Sigmoid colon (tissue), 7 donors: ENCODE data around the gene IGSF10. TPM values are rescaled to one million over a fixed set of nuclear protein-coding genes. Genes with fewer than 3 reads are reported as not detected.

Experiments used
- DNase-seq: peaks from one replicate; pipeline ENCODE4 v3.0.0-alpha.2; 2019
- H3K27ac ChIP-seq, 4 donors: fragments of 200-600 bp; sonication (generic); one replicate each; pipeline ENCODE4 v1.5.1; 2016 to 2019; ENCODE audit warnings: mild to moderate bottlenecking in 1 of 4
- H3K27me3 ChIP-seq, 3 donors: fragments of 200-600 bp; sonication (generic); one replicate each; pipeline ENCODE4 v1.5.1; 2019; ENCODE audit warnings: mild to moderate bottlenecking in 1 of 3
- H3K36me3 ChIP-seq, 4 donors: fragments of 200-600 bp; sonication (generic); one replicate each; pipeline ENCODE4 v1.5.1; 2016 to 2019
- H3K4me1 ChIP-seq, 4 donors: fragments of 200-600 bp; sonication (generic); one replicate each; pipeline ENCODE4 v1.5.1; 2017 to 2019
- H3K4me3 ChIP-seq, 4 donors: fragments of 200-600 bp; sonication (generic); one replicate each; pipeline ENCODE4 v1.5.1; 2017 to 2019; ENCODE audit warnings: mild to moderate bottlenecking in 2 of 4, moderate library complexity in 1 of 4
- H3K9me3 ChIP-seq, 4 donors: fragments of 200-600 bp in 3 of 4; sonication (generic) in 3 of 4; one replicate each; pipeline versions ENCODE4 v1.5.1 to v1.6.1; 2013 to 2019
- CTCF ChIP-seq, 4 experiments: fragments of 450-650 bp in 3 of 4; fragments of 200-600 bp in 1 of 4; IDR thresholded peaks; one replicate each; pipeline ENCODE4 v1.5.1; 2016 to 2019; ENCODE audit warnings: antibody characterized with exemption in 4 of 4, mild to moderate bottlenecking in 3 of 4, moderate library complexity in 2 of 4
- EP300 ChIP-seq, 4 donors: sonication (generic); formaldehyde crosslinking; IDR thresholded peaks; one replicate each; pipeline ENCODE4 v1.6.1; 2017; ENCODE audit warnings: antibody characterized with exemption in 4 of 4
- POLR2A ChIP-seq, 2 donors: fragments of 450-650 bp; IDR thresholded peaks; one replicate each; pipeline ENCODE4 v1.6.1; 2016; ENCODE audit warnings: antibody characterized with exemption in 2 of 2, mild to moderate bottlenecking in 2 of 2, moderate library complexity in 2 of 2
- POLR2AphosphoS5 ChIP-seq, 4 donors: sonication (generic); formaldehyde crosslinking; IDR thresholded peaks; one replicate each; pipeline ENCODE4 v1.6.1; 2017; ENCODE audit warnings: antibody characterized with exemption in 4 of 4
- WGBS, 2 donors: extraction: QIAGEN DNeasy Blood & Tissue Kit; methylation state at CpG; one replicate each; pipeline ENCODE4 v1.1.7; 2013; 5-methylcytosine and 5-hydroxymethylcytosine counted together
- intact Hi-C: fragments of 100-400 bp; cut with DNase I; formaldehyde crosslinking; loops from one replicate; pipeline ENCODE4 v1.15.1; 2023
- polyA plus RNA-seq, 3 donors: library from polyadenylated mRNA; stranded (reverse); fragments of 200-250 nt; gene quantifications; one replicate each; pipeline ENCODE4 v1.2.3, GENCODE V29; 2013
- total RNA-seq, 4 donors: library from RNA; depleted of rRNA; stranded (reverse); fragments of >200 nt; gene quantifications; one replicate each; pipeline ENCODE4 v1.1.0, GENCODE V29; 2016
- donor health status: healthy with polysubstance abuse.
- donor health status: Bipolar disorder and iron deficiency.
- donor health status: healthy.

The IGSF10 gene
- total and polyA plus RNA-seq, 7 donors, result 0.41 to 7.2 (median 0.70) TPM

GRCh38 chr3:151478335-151478697 is 17.5 kb upstream of the IGSF10 start:
- peaks cover 0 to 50% (median 30%) of the 10 kb centered on the region in 4 donors for H3K4me1 ChIP-seq
- intact Hi-C loops, result no loop called here
- no peaks in the 10 kb centered on the region for H3K27me3 ChIP-seq
- H3K9me3 ChIP-seq, result peaks cover 0 to 11% (median under 1%) of the 10 kb centered on the region in 4 donors
- H3K4me3 ChIP-seq, result no peak overlapping the region
- H3K27ac ChIP-seq, result peak overlapping the region in 1 of 4 donors; percentile 14
- no peak for TF ChIP-seq POLR2AphosphoS5 (IDR thresholded peaks at IDR 0.05)
- no peak for TF ChIP-seq EP300 (IDR thresholded peaks at IDR 0.05)
- no peak for TF ChIP-seq POLR2A (IDR thresholded peaks at IDR 0.05)
- no peak for TF ChIP-seq CTCF (IDR thresholded peaks at IDR 0.05)
- no peaks in the 10 kb centered on the region for H3K36me3 ChIP-seq
- DNase-seq, result no peak
- 65 to 84% methylated on average over 1 of the region's 1 CpG for WGBS, 2 donors

DNA sequence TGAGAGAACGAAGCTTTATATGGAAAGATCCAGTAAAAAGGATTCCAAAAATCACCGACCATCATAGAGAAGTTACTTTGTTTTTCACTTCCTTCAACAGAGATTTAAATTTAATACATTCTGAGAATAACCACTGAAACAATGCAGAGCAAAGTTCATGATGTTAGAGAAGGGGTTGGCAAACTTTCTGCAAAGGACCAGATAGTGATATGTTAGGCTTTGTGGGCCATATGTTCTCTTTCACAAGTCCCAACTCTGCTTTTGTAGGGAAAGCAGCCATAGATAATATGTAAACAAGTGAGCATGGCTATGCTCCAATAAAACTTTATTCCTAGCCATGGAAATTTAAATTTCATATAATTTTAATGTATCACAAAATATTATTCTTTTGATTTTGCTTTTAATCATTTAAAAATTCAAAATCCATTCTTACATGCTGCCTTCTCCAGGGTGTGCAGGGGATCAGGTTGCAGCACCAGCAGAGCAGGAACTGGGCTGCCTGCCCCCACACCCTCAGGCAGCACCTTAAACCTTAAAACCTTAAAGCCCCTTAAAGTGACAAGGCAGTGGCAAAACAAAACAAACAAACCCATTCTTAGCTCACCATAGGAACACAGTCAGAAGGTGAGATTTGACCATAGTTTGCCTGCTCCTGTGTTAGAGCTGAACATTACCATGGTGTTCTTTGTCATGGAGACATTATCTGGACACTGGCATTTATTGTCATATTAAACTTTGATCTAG is 16.9 kb upstream of the IGSF10 start:
- intact Hi-C loops, result no loop called here
- H3K4me3 ChIP-seq, result no peak overlapping the region
- H3K4me1 ChIP-seq, result peaks cover 0 to 50% (median 30%) of the 10 kb centered on the region in 4 donors
- WGBS, 2 donors, result 76 to 88% methylated on average over 2 of the region's 2 CpGs
- H3K27me3 ChIP-seq, result no peaks in the 10 kb centered on the region
- no peak for DNase-seq
- TF ChIP-seq EP300 (IDR thresholded peaks at IDR 0.05) (no peak), CTCF (IDR thresholded peaks at IDR 0.05) (no peak), POLR2AphosphoS5 (IDR thresholded peaks at IDR 0.05) (no peak), POLR2A (IDR thresholded peaks at IDR 0.05) (no peak)
- H3K9me3 ChIP-seq, result peaks cover 0 to 11% (median 0%) of the 10 kb centered on the region in 4 donors
- no peaks in the 10 kb centered on the region for H3K36me3 ChIP-seq
- H3K27ac ChIP-seq, result peak overlapping the region in 1 of 4 donors; percentile 14

DNA sequence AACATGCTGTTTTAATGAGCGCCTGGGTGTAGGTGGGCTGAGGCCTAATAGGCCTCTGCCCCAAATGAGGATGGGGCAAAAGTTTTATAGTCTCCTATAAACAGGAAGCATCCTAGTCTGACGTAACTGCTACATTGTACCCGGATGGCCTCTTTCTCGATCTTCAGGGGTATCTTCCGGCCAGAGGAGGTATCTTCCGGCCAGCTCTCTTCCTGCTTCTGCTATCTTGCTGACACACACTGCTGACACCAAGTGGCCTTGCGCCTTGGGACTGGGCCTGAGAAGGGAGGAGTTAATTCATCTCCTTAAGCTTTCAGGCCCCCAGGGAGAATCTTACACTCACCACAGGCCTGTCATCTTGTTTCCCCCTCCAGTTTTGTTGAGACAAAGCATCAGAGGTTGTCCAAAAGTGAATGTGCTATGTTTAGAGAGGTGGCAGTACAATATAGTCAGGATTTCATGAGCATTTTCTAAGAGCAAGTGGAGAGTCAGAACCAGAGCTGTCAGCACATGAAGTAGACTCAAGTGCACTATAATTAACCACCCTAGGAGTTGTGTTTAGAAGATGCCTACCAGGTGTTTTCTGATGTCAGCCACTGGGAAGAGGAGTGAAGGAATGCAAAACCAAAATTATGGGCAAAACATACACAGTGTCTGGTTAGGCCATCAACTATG is 15.6 kb upstream of the IGSF10 start:
- Histone ChIP-seq H3K27ac (peak overlapping the region in 1 of 4 donors; percentile 14), H3K4me1 (peaks cover 0 to 50% (median 30%) of the 10 kb centered on the region in 4 donors), H3K9me3 (peaks cover 0 to under 1% (median 0%) of the 10 kb centered on the region in 4 donors), H3K36me3 (no peaks in the 10 kb centered on the region), H3K27me3 (no peaks in the 10 kb centered on the region), H3K4me3 (no peak overlapping the region)
- 91 to 97% methylated on average over 7 of the region's 7 CpGs for WGBS, 2 donors
- intact Hi-C loops, result no loop called here
- TF ChIP-seq EP300 (IDR thresholded peaks at IDR 0.05) (no peak), POLR2A (IDR thresholded peaks at IDR 0.05) (no peak), CTCF (IDR thresholded peaks at IDR 0.05) (no peak), POLR2AphosphoS5 (IDR thresholded peaks at IDR 0.05) (no peak)
- DNase-seq, result no peak

DNA sequence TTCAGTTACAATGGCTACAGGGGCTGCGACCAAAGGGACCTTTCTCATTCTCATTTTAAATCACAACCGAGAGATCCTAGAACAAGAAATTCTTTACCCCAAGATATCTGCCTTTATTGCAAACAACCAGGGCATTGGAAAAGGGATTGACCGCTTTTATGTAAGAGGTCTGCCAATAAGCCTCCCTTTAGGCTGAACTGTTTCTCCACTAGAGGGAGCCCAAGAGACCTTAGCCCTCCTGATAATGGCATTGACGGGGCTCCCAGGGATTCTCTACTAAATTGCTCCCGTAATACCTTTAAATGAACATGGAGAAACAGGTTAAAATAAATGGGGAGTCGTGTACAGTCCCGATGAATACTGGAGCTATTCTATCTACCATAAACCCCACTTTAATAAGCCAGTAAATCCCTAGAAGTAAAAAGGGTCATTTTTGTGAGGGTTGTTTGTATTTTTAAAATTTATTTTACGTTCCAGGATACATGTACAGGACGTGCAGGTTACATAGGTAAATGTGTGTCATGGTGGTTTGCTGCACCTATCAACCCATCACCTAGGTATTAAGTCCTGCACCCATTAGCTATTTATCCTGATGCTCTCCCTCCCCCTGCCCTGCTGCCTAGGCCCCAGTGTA is 7.5 kb upstream of the IGSF10 start:
- Histone ChIP-seq H3K27me3 (no peaks in the 10 kb centered on the region), H3K27ac (no peak overlapping the region), H3K36me3 (no peaks in the 10 kb centered on the region), H3K4me3 (no peak overlapping the region), H3K4me1 (no peaks in the 10 kb centered on the region), H3K9me3 (no peaks in the 10 kb centered on the region)
- 39 to 58% methylated on average over 9 of the region's 9 CpGs for WGBS, 2 donors
- no peak for DNase-seq
- TF ChIP-seq POLR2A (IDR thresholded peaks at IDR 0.05) (no peak), EP300 (IDR thresholded peaks at IDR 0.05) (no peak), CTCF (IDR thresholded peaks at IDR 0.05) (peak; percentile 36 to 82 (median 62)), POLR2AphosphoS5 (IDR thresholded peaks at IDR 0.05) (no peak)
- intact Hi-C loops, result loop anchor here (2.0 kb wide), 1 partner anchor 450 kb away; no protein-coding TSS in a partner anchor
